ENCODE results near the gene ARNT2.

DNA sequence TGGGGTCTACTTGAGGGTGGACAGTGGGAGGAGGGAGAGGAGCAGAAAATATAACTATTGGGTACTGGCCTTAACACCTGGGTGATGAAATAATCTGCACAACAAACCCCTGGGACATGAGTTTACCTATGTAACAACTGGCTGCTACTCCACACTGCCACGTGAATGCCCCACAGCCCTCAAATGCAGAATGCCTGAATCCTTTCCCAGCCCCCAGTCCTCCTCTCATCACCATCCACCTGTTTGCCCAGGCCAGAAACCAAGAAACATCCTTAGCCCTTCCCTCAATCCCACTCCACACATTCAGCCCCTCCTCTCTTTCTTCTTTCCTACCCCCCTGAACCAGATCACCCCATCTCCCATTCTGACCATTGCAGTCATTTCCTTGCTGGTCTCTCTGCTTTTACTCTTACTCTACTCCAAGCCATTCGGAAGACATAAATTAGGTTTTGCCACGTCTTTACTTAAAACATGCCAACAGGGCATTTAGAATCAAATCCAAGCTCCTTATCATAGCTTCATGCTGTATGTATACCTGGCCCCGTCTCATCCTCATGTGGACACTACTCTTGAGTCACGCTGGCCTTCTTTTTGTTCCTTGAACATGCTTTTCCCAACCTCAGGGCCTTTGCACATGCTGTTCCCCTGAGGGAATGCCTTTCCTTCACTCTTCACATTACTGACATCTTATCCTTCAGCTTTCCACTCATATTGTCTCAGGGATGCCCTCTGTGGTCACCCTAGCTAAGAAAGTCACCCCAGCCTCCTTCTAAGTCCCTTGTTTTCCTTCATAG lies 153.5 kb downstream of the ARNT2 start:
- no peak for TF ChIP-seq BHLHE40 (IDR thresholded peaks at IDR 0.05; ENCODE audit: borderline replicate concordance in 1 of 2, low read depth in 2 of 2, low read length in 1 of 2)
- TF ChIP-seq, protein P1, sequence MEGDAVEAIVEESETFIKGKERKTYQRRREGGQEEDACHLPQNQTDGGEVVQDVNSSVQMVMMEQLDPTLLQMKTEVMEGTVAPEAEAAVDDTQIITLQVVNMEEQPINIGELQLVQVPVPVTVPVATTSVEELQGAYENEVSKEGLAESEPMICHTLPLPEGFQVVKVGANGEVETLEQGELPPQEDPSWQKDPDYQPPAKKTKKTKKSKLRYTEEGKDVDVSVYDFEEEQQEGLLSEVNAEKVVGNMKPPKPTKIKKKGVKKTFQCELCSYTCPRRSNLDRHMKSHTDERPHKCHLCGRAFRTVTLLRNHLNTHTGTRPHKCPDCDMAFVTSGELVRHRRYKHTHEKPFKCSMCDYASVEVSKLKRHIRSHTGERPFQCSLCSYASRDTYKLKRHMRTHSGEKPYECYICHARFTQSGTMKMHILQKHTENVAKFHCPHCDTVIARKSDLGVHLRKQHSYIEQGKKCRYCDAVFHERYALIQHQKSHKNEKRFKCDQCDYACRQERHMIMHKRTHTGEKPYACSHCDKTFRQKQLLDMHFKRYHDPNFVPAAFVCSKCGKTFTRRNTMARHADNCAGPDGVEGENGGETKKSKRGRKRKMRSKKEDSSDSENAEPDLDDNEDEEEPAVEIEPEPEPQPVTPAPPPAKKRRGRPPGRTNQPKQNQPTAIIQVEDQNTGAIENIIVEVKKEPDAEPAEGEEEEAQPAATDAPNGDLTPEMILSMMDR (IDR thresholded peaks at IDR 0.05 in 2 of 3, conservative IDR thresholded peaks at IDR 0.05 in 1 of 3; ENCODE audit: control insufficient read depth in 2 of 3, extremely low read depth in 1 of 3, insufficient read depth in 1 of 3, low read depth in 3 of 3, low read length in 3 of 3) = no peak
- TF ChIP-seq CREB1 (IDR thresholded peaks at IDR 0.05; ENCODE audit: low read depth) = no peak
- no peak for TF ChIP-seq HCFC1 (IDR thresholded peaks at IDR 0.05; ENCODE audit: low read length)
- TF ChIP-seq USF2 (IDR thresholded peaks at IDR 0.05; ENCODE audit: borderline replicate concordance, low read depth, low read length) = no peak
- TF ChIP-seq EZH2 (IDR thresholded peaks at IDR 0.05; ENCODE audit: borderline replicate concordance, control insufficient read depth, low read depth, low read length) = no peak
- no peak for TF ChIP-seq CHD1 (IDR thresholded peaks at IDR 0.05; ENCODE audit: low read depth, low read length)
- no peak for TF ChIP-seq RUNX3 (IDR thresholded peaks at IDR 0.05; ENCODE audit: low read length)
- no peak for TF ChIP-seq RCOR1 (conservative IDR thresholded peaks at IDR 0.05; ENCODE audit: low read depth, low read length)
- TF ChIP-seq NFYB (IDR thresholded peaks at IDR 0.05; ENCODE audit: insufficient read depth, low read depth, low read length) = no peak
- no peak for TF ChIP-seq SMARCA5 (IDR thresholded peaks at IDR 0.05)
- no peak for TF ChIP-seq CREM (IDR thresholded peaks at IDR 0.05; ENCODE audit: low read depth)

All from GM12878 (cell line).